ENCODE data around the gene FAM83C.

- no peak for TF ChIP-seq CTCF (IDR thresholded peaks at IDR 0.05)
- TF ChIP-seq POLR2A (IDR thresholded peaks at IDR 0.05): no peak
These were observed 7.0 kb downstream of the FAM83C start for GRCh38 chr20:35284992-35285805.

Measured in Peyer's patch (tissue), 4 donors.